ENCODE measurements around the gene HIVEP3.

Gene HIVEP3

DNA sequence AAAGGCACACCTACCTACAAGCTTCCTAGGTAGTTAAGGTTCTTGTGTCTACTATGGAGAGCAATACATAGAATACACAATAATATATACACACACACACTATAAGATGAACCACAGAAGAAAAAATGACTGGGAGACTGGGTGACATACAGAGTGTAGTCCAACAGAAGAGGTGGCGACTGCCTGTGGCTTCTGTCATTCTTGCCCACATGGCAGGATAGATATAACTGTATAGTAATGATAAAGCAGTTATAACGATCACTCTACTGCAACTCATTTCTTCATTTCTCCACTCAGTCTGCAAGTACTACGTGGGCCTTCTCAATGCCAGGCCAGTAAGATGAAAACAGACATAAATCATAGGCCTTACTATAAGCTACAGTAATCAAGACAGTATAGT is 320.4 kb downstream of the HIVEP3 start:
- Histone ChIP-seq H3K4me3 (replicated peaks; ENCODE audit: insufficient read depth, low read length) (no peak overlapping the region), H3K27ac (replicated peaks) (no peak overlapping the region), H3K27me3 (ENCODE audit: insufficient read depth, poor library complexity, severe bottlenecking) (no peaks in the 10 kb centered on the region)
- TF ChIP-seq POLR2AphosphoS5 (IDR thresholded peaks at IDR 0.05; ENCODE audit: low read depth) = no peak
- TF ChIP-seq, protein P1, sequence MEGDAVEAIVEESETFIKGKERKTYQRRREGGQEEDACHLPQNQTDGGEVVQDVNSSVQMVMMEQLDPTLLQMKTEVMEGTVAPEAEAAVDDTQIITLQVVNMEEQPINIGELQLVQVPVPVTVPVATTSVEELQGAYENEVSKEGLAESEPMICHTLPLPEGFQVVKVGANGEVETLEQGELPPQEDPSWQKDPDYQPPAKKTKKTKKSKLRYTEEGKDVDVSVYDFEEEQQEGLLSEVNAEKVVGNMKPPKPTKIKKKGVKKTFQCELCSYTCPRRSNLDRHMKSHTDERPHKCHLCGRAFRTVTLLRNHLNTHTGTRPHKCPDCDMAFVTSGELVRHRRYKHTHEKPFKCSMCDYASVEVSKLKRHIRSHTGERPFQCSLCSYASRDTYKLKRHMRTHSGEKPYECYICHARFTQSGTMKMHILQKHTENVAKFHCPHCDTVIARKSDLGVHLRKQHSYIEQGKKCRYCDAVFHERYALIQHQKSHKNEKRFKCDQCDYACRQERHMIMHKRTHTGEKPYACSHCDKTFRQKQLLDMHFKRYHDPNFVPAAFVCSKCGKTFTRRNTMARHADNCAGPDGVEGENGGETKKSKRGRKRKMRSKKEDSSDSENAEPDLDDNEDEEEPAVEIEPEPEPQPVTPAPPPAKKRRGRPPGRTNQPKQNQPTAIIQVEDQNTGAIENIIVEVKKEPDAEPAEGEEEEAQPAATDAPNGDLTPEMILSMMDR (IDR thresholded peaks at IDR 0.05; ENCODE audit: insufficient read depth, low read length) = no peak
- no peak for TF ChIP-seq GABPA (IDR thresholded peaks at IDR 0.05; ENCODE audit: low read depth)
- TF ChIP-seq SPI1 (IDR thresholded peaks at IDR 0.05; ENCODE audit: borderline replicate concordance, low read depth) = no peak
- TF ChIP-seq, protein P2, sequence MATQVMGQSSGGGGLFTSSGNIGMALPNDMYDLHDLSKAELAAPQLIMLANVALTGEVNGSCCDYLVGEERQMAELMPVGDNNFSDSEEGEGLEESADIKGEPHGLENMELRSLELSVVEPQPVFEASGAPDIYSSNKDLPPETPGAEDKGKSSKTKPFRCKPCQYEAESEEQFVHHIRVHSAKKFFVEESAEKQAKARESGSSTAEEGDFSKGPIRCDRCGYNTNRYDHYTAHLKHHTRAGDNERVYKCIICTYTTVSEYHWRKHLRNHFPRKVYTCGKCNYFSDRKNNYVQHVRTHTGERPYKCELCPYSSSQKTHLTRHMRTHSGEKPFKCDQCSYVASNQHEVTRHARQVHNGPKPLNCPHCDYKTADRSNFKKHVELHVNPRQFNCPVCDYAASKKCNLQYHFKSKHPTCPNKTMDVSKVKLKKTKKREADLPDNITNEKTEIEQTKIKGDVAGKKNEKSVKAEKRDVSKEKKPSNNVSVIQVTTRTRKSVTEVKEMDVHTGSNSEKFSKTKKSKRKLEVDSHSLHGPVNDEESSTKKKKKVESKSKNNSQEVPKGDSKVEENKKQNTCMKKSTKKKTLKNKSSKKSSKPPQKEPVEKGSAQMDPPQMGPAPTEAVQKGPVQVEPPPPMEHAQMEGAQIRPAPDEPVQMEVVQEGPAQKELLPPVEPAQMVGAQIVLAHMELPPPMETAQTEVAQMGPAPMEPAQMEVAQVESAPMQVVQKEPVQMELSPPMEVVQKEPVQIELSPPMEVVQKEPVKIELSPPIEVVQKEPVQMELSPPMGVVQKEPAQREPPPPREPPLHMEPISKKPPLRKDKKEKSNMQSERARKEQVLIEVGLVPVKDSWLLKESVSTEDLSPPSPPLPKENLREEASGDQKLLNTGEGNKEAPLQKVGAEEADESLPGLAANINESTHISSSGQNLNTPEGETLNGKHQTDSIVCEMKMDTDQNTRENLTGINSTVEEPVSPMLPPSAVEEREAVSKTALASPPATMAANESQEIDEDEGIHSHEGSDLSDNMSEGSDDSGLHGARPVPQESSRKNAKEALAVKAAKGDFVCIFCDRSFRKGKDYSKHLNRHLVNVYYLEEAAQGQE (IDR thresholded peaks at IDR 0.05; ENCODE audit: insufficient replicate concordance, low read depth) = no peak
- DNase-seq (ENCODE audit: low read depth in 1 of 2, low spot score in 1 of 2) = no peak

DNA sequence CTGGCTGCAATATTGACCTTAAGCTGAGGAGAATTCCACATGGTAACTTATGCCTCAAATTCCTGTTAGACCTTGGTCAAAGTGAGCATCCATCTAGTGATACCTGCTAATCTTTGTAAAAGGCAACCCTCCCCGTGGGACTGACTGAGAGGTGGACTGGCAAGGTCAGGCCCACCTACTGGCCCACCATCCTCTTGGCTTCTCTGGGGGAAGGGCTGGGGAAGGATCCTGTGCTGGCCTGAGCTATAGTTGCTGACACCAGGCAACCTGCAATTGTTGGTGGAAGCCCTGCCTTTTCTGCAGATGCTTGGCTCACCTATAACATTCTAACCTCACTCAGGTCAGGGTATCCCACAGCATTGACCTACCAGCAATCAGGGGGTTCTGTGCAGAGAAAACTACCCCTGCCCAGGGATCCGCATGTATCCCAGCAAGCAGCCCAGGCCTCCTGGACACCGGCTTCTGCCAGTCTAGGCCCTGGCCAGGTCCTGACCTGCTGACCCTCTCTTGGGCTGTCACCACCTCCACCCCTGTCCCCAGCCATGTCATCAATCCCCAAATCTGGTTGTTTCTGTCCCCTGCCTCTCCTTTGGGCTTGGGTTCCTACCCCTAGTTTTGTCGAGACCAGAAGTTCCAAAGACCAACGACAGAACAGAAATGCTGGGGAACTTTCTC is 326.1 kb downstream of the HIVEP3 start:
- Histone ChIP-seq H3K27ac (replicated peaks) (no peak overlapping the region), H3K27me3 (ENCODE audit: insufficient read depth, poor library complexity, severe bottlenecking) (no peaks in the 10 kb centered on the region), H3K4me3 (replicated peaks; ENCODE audit: insufficient read depth, low read length) (no peak overlapping the region)
- TF ChIP-seq POLR2AphosphoS5 (IDR thresholded peaks at IDR 0.05; ENCODE audit: low read depth) (no peak), GABPA (IDR thresholded peaks at IDR 0.05; ENCODE audit: low read depth) (no peak)
- TF ChIP-seq, protein P2 (IDR thresholded peaks at IDR 0.05; ENCODE audit: insufficient replicate concordance, low read depth) = no peak
- TF ChIP-seq, protein P1 (IDR thresholded peaks at IDR 0.05; ENCODE audit: insufficient read depth, low read length) = no peak
- no peak for DNase-seq (ENCODE audit: low read depth in 1 of 2, low spot score in 1 of 2)

DNA sequence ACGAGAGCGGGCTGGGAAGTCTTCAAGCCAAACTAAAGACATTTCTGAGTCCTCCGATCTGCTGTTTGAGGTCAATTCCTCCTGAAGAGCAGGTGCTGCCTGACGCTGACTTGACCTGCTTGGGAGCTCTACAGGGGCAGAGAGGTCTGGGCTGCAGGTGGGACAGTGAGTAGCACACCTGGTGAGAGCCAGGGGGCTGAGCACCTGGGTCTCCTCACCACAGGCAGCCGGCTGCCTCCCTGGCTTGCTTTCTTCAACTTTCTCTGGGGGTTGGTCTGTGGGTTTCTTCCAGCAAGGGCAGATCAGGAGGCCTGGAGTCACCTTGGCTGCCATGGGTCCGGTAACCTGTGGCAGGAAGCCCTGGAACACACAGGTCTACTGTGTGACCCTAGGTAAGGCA is 326.8 kb downstream of the HIVEP3 start:
- Histone ChIP-seq H3K27ac (replicated peaks) (no peak overlapping the region), H3K27me3 (ENCODE audit: insufficient read depth, poor library complexity, severe bottlenecking) (no peaks in the 10 kb centered on the region), H3K4me3 (replicated peaks; ENCODE audit: insufficient read depth, low read length) (no peak overlapping the region)
- no peak for DNase-seq (ENCODE audit: low read depth in 1 of 2, low spot score in 1 of 2)
- TF ChIP-seq POLR2AphosphoS5 (IDR thresholded peaks at IDR 0.05; ENCODE audit: low read depth) (no peak), GABPA (IDR thresholded peaks at IDR 0.05; ENCODE audit: low read depth) (no peak), SPI1 (IDR thresholded peaks at IDR 0.05; ENCODE audit: borderline replicate concordance, low read depth) (no peak)
- TF ChIP-seq, protein P1 (IDR thresholded peaks at IDR 0.05; ENCODE audit: insufficient read depth, low read length) = no peak
- TF ChIP-seq, protein P2 (IDR thresholded peaks at IDR 0.05; ENCODE audit: insufficient replicate concordance, low read depth) = no peak
